ENCODE data around the gene SIGLEC11. TPM values are rescaled to one million over a fixed set of nuclear protein-coding genes. Genes with fewer than 3 reads are reported as not detected.
"Not testable (repeated sequence)": the region's sequence is repeated elsewhere in the genome, so short reads cannot be mapped to it uniquely, and the experiment has no call there.

Gene SIGLEC11
- total RNA-seq, 1 experiment from 2014 or later, result not detected

- Histone ChIP-seq H3K4me1 (no peaks in the 10 kb centered on the region), H3K27me3 (replicated peaks; ENCODE audit: control insufficient read depth, insufficient read depth, low read length) (no peaks in the 10 kb centered on the region; the same call in 1 of the 2 replicates), H3K9me3 (peaks cover 2% of the 10 kb centered on the region; the same call in 1 of the 2 replicates), H3K4me3 (ENCODE audit: low read depth, low read length) (no peak overlapping the region), H3K36me3 (ENCODE audit: control insufficient read depth, insufficient read depth, low read length) (no peaks in the 10 kb centered on the region)
- Mint-ChIP-seq H3K9me3 (ENCODE audit: unreplicated experiment) (no peaks in the 10 kb centered on the region), H3K4me3 (ENCODE audit: unreplicated experiment) (no peak overlapping the region), H3K36me3 (ENCODE audit: insufficient read depth, unreplicated experiment) (no peaks in the 10 kb centered on the region), H3K27me3 (ENCODE audit: insufficient read depth, unreplicated experiment) (peaks cover 2% of the 10 kb centered on the region), H3K4me1 (ENCODE audit: low read depth, unreplicated experiment) (no peaks in the 10 kb centered on the region), H3K27ac (ENCODE audit: unreplicated experiment) (no peak overlapping the region)
- intact Hi-C loops (cut with micrococcal nuclease; ENCODE audit: unreplicated experiment), result no loop called here
- DNase-seq, result no peak
- POLR2A ChIA-PET, result no interaction called here
- CTCF ChIA-PET, result no interaction called here
- no peak for TF ChIP-seq CTCF (IDR thresholded peaks at IDR 0.05; ENCODE audit: insufficient read depth in 1 of 2, low read depth in 1 of 2, low read length in 1 of 2, severe bottlenecking in 1 of 2, unreplicated experiment in 1 of 2)
- no TSS peak for BruUV-seq (replicated peaks)
Measured at GRCh38 chr19:49968279-49968922, 7.4 kb upstream of the SIGLEC11 start.

DNA sequence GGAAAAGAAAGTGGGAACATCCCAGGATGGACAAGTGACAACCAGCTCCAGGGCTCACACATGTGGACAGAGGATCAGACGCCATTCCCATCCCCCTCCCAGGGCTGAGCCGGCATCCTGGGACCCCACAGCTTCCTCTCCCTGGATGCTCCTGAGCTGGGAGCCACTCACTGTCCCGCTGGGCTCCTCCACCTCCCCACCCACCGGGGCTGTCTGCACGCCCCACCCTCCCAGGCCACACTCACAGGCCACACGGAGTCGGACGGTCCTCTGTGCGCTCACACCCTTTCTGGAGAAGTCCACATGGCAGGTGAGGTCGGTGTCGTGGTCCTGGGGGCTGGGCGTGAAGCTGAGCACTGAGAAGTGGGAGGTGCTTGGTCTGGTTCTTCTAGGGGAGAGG lies 1.1 kb downstream of the SIGLEC11 start:
- intact Hi-C loops (cut with micrococcal nuclease; ENCODE audit: unreplicated experiment); BruUV-seq (replicated peaks); H3K4me3 Mint-ChIP-seq (ENCODE audit: unreplicated experiment): not testable (repeated sequence)

DNA sequence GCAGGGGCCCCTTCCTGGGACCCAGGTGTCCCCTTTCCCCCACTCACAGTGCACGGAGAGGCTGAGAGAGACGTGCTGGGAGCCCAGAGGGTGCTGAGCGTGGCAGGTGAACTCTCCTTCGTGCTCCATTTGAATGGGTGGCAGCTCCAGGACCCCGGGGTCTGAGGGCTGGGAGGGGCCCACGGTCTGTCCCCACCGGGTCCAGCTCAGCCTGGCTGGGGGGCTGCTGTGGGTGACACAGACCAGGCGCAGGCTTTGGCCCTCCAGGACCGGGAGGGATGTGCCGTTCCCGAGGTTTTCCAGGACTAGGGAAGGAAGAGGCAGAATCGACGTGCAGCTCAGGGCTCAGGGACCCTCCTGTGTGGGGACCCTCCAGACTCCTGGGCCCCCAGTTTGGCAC lies 2.4 kb downstream of the SIGLEC11 start:
- H3K4me1 Mint-ChIP-seq (ENCODE audit: low read depth, unreplicated experiment); H3K4me3 Mint-ChIP-seq (ENCODE audit: unreplicated experiment); intact Hi-C loops (cut with micrococcal nuclease; ENCODE audit: unreplicated experiment); DNase-seq; H3K9me3 ChIP-seq; H3K27me3 ChIP-seq (replicated peaks; ENCODE audit: control insufficient read depth, insufficient read depth, low read length); H3K27me3 Mint-ChIP-seq (ENCODE audit: insufficient read depth, unreplicated experiment); H3K9me3 Mint-ChIP-seq (ENCODE audit: unreplicated experiment); CTCF ChIA-PET; H3K27ac Mint-ChIP-seq (ENCODE audit: unreplicated experiment); H3K4me1 ChIP-seq; H3K36me3 Mint-ChIP-seq (ENCODE audit: insufficient read depth, unreplicated experiment); H3K4me3 ChIP-seq (ENCODE audit: low read depth, low read length); BruUV-seq (replicated peaks); H3K36me3 ChIP-seq (ENCODE audit: control insufficient read depth, insufficient read depth, low read length); POLR2A ChIA-PET: not testable (repeated sequence)

More for the DNA sequence above, 1.1 kb downstream of the SIGLEC11 start:
- H3K4me1 ChIP-seq; H3K27me3 ChIP-seq (replicated peaks; ENCODE audit: control insufficient read depth, insufficient read depth, low read length); CTCF ChIA-PET; H3K9me3 Mint-ChIP-seq (ENCODE audit: unreplicated experiment); H3K27ac Mint-ChIP-seq (ENCODE audit: unreplicated experiment); POLR2A ChIA-PET; DNase-seq; H3K36me3 Mint-ChIP-seq (ENCODE audit: insufficient read depth, unreplicated experiment); H3K27me3 Mint-ChIP-seq (ENCODE audit: insufficient read depth, unreplicated experiment); H3K4me1 Mint-ChIP-seq (ENCODE audit: low read depth, unreplicated experiment); H3K36me3 ChIP-seq (ENCODE audit: control insufficient read depth, insufficient read depth, low read length); H3K4me3 ChIP-seq (ENCODE audit: low read depth, low read length); H3K9me3 ChIP-seq: not testable (repeated sequence)

GRCh38 chr19:49958144-49958543 lies 2.8 kb downstream of the SIGLEC11 start:
- H3K27me3 Mint-ChIP-seq (ENCODE audit: insufficient read depth, unreplicated experiment); H3K4me1 Mint-ChIP-seq (ENCODE audit: low read depth, unreplicated experiment); H3K4me3 ChIP-seq (ENCODE audit: low read depth, low read length); H3K27me3 ChIP-seq (replicated peaks; ENCODE audit: control insufficient read depth, insufficient read depth, low read length); intact Hi-C loops (cut with micrococcal nuclease; ENCODE audit: unreplicated experiment); H3K4me3 Mint-ChIP-seq (ENCODE audit: unreplicated experiment); H3K36me3 ChIP-seq (ENCODE audit: control insufficient read depth, insufficient read depth, low read length); DNase-seq; POLR2A ChIA-PET; BruUV-seq (replicated peaks); H3K27ac Mint-ChIP-seq (ENCODE audit: unreplicated experiment); H3K4me1 ChIP-seq; H3K36me3 Mint-ChIP-seq (ENCODE audit: insufficient read depth, unreplicated experiment); H3K9me3 ChIP-seq; CTCF ChIA-PET; H3K9me3 Mint-ChIP-seq (ENCODE audit: unreplicated experiment): not testable (repeated sequence)
